ENCODE measurements around the gene SETD1A.

SETD1A gene

DNA sequence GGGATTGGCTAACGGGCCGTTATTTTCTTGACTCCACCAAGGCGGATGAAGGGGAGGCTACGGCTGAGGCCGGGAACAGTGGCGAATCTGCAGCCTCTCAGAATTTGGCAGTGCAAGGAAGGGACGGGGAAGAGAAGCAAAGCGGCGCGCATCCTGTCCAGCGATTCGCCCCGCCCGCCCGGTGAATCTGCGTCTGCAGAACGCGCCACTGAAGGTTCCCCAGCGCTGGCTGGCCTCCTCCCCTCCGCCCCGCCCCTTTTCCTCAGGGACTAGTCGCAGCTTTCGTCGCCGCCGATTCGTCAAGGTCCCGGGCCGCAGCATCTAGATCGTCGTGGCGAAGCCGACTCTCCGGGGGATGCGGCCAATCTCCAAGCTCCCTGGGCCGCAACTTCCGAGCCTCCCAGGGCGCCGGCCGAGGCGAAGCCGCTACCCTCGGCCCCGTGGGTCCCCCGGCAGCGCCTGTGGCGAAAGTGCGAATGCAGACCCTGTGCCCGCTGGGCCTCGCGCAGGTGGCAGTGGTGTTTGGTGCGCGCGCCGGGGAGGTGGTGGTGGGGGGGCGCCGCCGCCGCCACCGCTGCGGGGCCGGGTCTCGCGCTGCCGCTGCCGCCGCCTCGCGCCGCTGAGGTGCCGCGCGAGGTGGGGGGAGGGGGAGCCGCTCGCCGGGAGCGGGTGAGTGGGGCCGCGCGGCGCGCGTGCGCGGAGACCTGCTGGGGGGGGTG, at the start of gene SETD1A:
Gene SETD1A (plus strand): TSS at position 299 of the 719 bp plus-strand sequence. CDS start 978 bp downstream, outside the sequence.
- peak; percentile 89 to 97 (median 95) for DNase-seq (ENCODE audit: low read depth in 2 of 3, low spot score in 2 of 3)

DNA sequence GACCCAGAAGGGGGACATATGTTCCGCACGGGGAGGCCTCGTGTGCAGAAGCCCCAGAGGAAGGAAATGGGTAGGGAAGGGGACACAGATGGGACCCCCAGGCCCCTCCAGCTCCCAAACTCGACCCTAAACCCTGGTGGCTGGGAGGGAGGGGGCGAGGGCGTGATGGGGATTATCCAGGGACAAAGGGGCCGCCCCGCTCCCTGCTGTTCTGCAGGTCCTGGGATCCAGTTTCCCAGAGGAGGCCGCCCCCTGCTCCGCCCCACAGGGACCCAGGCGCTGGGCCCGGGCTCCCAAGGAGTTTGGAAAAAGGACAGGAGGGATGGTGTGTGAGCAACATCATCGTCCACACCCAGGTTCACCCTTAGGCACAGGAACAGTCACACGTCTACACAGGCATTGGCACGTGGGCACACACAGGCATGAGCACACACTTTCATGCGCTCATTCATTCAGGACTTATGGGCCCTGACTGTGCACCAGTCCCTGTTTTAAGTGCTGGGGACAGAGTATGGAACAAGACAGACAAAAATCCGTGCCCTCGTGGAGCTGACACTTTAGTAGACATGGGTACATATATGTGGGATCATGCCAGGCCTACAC, 47.0 kb upstream of the SETD1A start:
- no peak for DNase-seq (ENCODE audit: low read depth in 2 of 3, low spot score in 2 of 3)

DNA sequence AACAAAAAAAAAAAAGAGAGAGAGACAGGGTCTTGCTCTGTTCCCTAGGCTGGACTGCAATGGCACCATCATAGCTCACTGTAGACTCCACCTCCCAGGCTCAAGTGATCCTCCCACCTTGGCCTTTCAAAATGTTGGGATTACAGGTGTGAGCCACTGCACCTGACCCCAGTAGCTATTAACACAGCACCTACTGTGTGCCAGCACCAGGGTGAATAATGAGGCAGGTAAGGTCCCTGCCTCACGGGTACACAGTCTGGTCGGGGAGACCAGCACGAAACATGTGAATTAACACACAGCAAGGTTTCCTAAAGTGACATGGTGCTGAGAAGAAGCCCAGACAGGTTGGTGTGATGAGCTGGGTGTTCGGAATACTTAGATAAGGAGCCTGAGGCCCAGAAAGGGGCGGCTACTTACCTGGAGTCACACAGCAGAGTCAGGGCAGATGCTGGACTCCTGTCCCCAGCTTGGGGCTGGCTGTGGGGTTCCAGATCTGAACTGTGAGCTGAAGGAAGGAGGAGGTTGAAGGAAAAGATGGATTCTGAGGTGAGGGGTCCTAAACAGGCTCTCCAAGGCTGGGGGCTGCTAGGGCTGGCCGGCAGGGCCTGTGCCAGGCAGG, 44.7 kb upstream of the SETD1A start:
- DNase-seq (ENCODE audit: low read depth in 2 of 3, low spot score in 2 of 3) = no peak

DNA sequence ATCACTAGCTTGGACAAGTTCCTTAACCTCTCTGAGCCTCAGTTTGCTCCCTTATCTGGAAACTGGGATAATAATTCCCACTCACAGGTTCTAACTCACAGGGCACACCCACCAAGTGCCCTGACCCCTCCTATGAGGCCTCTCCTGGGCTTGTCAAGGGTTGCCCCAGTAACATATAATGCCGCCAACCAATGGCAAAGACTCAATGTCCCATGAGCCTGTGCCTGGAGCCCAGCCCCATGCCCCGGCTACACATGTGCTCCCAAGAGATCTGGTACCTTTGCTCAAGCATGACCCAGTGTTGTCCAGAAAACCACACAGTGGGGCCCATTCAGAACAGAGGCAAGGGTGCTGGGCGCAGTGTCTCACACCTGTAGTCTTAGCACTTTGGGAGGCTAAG, 42.7 kb upstream of the SETD1A start:
- no peak for DNase-seq (ENCODE audit: low read depth in 2 of 3, low spot score in 2 of 3)

DNA sequence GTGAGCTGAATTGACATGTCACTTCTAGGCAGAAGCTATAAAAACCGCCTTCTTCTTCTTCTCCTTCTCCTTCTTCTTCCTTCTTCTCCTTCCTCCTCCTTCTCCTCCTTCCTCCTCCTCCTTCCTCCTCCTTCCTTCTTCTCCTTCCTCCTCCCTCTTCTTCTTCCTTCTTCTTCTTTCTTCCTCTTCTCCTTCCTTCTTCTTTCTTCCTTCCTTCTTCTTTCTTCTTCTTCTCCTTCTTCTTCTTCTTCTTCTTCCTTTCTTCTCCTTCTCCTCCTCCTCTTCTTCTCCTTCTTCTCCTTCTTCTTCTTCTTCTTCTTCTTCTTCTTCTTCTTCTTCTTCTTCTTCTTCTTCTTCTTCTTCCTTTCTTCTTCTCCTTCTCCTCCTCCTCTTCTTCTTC, 38.9 kb upstream of the SETD1A start:
- DNase-seq (ENCODE audit: low read depth in 2 of 3, low spot score in 2 of 3) = no peak

DNA sequence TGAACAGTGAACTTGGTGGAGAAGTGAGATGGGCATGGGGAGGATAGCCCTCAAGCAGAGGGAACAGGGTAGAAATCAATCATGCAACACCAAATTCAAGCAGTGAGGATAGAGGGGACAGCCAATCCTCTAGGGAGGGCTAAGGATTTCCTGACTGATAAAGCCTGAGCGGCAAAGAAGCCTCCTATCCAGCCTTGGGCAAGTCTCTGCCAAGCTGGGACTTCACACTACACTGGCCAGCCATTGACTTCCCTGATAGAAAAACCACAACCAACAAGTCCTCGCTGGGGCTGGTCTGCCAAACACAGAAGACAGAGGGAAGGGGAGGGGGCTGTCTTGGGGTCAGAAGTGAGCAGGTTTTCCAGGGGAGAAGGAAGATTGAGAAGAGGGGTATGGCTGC, 36.7 kb upstream of the SETD1A start:
- no peak for DNase-seq (ENCODE audit: low read depth in 2 of 3, low spot score in 2 of 3)

DNA sequence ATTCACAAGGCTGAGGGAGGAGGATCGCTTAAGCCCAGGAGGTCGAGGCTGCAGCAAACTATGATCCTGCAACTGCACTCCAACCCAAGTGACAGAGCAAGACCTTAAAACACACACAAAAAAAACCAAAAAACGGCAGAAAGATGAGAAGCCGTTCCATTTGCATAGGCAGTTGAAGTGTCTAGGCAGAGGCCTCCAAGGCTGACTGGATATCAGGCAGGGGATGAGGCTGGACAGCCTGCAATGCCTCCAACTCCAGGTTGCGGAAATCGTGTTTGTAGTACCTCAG, 36.2 kb upstream of the SETD1A start:
- no peak for DNase-seq (ENCODE audit: low read depth in 2 of 3, low spot score in 2 of 3)

DNA sequence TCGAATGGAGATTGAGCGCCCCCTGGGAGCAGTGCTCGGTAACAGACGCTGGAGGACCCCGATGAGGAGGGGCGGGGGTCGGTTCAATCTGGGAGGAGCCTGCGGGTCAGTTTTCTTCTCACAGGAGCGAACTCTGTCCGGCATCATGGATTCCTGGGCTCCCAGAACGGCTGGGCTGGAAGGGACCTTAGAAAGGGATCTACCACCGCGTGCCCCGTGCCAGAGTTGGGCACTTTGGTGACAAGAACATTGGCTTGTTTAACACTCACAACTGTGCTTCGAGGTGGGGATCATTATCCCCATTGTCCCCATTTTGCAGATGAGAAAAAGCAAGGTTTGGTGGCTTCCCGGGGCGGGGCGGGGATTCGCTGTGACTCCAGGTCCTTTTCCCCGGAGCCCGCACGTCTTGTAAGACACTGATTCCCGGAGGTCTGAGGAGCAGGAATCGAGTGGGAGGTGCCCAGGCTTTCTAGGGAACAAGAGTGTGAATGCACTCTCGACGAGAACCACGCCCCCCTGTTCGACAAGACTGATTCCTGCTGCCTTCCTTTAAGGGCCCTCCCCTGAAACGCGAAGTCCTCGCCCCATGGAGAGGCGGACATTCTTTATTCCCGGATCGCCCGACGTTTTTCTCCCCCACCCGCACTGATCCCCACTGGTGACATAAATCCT, 35.7 kb upstream of the SETD1A start:
- peak; percentile 64 to 73 (median 71) for DNase-seq (ENCODE audit: low read depth in 2 of 3, low spot score in 2 of 3)

DNA sequence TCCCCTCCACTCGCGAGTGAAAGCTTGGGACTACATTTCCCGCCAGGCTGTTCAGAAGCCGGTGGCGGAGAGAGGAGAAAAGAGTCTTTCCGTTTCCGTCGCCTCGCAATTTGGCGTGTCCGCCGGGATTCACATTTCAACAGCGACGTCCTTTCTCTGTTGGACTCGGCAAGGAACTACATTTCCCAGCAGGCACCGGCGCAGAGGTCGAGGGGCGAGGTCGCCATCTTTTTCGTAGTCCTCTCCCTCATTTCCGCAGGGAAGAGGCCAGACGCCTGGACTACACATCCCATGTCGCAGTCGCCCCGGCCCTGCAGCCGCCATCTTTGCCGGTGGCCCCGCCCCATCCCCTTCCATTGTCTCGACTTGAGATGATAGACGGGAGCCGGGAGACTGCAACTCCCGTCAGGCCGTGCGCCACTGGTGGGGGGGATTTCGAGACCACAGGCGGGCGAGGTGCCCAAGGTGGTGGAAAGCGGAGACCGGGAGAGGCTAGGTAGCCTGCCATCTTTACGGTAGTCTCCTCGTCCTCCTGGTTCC, 35.1 kb upstream of the SETD1A start:
- DNase-seq (ENCODE audit: low read depth in 2 of 3, low spot score in 2 of 3) = peak; percentile 94 to 99 (median 94)

DNA sequence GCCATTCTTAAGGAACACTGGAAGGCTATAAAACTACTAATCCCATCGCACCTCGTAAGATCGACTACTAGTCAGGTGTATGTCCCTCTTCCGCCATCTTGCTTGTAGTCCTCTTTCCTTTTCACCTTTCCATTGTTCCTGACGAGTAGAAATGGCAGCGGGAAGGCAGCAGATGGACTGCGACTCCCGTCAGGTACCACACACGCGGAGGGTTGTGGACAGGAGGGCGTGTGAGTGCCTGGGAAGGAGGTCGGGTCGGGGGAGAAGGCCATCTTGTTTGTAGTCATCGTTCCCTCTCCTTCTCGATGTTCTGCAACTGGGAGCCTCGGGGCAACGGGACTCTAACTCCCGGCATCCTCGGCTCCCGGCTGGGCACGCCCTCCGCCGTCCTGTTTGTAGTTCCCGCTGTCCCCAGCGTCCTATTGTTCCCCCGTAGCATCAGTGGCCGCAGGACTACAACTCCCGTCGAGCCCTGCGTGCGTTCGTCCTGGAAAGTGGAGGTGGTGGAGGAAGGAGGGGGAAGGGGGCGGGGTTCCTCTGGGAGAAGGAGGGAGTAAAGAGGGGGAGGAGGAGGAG, 34.5 kb upstream of the SETD1A start:
- peak; percentile 83 to 87 (median 86) for DNase-seq (ENCODE audit: low read depth in 2 of 3, low spot score in 2 of 3)

DNA sequence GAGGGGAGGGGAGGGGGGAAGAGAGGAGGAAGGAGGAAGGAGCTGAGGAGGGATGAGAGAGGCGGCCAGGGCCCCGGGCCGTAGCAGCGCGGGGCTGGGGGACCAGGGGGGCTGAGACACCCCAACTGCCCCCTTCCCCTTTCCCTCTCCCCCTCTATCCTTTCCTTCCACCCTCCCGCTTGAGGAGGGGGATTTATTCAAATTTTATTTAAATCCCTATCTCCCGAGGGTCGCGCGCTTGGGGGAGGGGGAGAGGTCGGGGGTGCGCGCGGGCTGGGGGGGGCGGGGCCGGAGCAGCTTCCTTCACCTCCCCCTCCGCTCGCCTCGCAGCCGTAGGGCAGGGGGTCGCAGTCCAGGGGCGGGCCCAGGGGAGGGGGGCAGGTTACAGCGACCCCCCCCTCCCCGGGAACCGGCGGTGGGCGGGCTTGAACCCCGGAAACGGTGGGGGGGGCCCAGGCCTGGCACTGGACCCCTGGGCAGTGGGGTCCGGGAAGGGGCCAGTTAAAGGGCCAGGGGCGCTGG, 33.9 kb upstream of the SETD1A start, which contains the start of gene FBXL19:
Gene FBXL19 (plus strand): TSS at position 19 of the 522 bp plus-strand sequence. CDS start 2,183 bp downstream, outside the sequence.
- no peak for DNase-seq (ENCODE audit: low read depth in 2 of 3, low spot score in 2 of 3)

DNA sequence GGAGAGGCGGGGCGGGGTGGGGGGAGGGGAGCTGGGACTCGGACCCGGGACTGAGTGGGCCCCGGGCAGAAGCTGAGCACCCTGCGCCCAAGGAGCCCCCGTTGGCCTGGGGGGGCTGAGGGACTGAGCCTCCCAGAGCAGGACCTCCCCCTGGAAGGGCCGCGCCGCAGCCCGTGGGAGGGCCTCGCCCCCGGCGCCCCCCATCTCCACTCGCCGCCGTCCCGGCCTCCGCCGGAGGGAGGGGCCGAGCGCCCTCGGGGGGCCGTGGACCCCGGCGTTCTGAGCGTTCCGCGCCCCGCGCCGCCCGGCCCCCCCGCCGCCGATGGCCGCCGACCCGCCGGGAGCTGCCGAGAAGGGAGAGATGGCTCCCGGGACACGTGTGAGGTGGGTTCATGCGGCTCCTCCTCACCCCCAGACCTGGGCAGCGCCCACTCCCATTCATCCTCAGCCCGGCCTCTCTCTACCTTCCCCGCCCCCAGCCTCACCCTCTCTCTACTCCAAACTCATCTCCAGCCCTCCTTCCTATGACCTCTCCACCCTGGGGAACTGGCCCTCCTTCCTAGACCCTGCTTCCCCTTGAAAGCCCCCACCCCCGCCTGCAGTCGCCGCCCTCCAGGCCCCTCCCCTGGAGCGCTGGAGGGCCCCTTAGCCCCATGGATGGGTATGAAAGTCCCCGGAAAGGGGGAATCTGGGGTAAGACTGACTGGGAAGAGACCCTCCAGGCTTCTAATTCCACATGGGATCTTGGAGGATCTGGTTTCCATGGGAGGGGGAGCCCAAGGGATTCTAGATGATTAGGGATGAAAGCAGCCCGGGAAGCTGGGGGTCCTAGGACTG, 33.3 kb upstream of the SETD1A start:
- DNase-seq (ENCODE audit: low read depth in 2 of 3, low spot score in 2 of 3) = no peak

DNA sequence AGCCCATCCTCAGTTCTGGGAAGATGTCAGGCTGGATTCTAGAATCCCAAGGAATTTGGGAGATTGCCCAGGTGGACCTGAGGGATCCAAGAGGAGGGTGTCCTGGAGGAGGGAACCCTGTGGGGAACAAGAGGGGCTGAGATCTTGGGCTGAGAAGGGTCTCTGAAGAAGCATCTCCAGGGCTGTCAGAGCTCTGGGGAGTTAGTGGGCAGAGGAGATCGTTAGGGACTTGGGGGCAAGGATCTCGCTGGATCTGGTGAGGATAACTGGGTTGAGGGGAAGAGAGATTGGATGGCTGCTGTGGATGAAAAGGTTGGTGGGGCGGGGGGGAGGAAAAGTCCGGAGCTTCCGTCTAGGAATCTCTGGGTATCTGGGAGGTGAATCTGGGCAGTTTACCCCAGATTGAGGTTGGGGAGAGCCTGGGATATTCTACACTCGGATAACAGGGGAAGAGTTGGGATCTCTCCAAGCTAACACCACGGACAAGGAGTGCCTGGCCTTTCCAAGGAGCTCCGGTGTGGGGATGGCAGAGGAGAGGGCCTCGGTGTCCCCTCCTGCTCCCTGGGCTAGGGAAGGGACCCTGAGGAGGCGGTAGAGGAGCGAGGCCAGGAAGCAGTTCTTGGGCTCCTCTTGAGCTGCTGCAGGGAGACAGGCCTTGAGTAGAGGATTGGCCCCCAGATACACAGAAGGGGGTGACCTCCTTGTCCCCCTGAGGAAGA, 32.5 kb upstream of the SETD1A start:
- no peak for DNase-seq (ENCODE audit: low read depth in 2 of 3, low spot score in 2 of 3)

DNA sequence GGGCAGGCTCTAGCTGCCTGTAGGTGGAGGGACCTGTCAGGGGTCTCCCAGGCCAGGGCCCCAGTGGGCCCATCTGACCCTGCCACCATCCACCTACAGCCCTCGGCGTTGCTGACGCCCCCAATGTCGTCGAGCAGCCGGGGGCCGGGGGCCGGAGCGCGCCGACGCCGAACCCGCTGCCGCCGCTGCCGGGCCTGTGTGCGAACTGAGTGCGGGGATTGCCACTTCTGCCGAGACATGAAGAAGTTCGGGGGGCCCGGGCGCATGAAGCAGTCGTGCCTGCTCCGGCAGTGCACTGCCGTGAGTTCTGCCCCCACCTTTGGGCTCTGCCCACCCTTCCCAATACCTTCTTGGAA, 31.9 kb upstream of the SETD1A start:
- no peak for DNase-seq (ENCODE audit: low read depth in 2 of 3, low spot score in 2 of 3)

DNA sequence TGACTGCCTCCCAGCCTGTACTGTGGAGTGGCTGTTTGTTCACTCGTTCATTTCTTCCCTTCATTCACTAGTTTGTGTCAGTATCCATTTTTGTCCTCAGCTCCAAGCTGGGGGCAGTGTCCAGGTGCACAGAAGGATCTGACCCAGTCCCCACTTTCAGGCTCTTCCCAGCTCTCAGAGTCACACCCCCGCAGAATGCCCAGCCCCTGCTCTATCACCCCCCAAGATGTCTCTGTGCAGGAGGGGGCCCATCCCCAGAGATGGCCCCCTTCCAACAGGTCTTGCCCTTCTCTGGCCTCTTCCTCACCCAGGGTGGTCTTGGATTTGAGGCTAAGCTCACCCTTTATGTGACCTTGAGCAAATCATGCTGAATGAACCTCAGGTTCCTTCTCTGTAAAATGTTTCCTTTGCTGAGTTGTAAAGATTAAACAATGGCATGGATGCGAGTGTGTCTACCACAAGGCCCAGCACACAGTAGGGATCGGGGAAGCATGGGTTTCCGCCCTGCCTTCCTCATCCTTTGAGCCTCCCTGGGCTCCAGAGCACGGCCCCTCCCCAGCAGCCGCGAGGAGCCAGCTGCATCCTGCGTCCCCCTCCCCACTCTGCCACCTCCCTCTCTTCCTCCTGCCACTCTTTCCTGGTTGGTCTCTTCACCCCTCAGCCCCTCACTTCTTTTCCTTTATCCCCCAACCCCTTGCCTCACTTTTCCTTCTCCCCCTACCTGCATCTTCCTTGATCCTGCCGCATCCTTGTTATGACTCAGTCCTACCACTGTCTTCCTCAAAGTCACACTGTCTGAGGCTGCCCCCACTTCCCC, 31.4 kb upstream of the SETD1A start:
- no peak for DNase-seq (ENCODE audit: low read depth in 2 of 3, low spot score in 2 of 3)

DNA sequence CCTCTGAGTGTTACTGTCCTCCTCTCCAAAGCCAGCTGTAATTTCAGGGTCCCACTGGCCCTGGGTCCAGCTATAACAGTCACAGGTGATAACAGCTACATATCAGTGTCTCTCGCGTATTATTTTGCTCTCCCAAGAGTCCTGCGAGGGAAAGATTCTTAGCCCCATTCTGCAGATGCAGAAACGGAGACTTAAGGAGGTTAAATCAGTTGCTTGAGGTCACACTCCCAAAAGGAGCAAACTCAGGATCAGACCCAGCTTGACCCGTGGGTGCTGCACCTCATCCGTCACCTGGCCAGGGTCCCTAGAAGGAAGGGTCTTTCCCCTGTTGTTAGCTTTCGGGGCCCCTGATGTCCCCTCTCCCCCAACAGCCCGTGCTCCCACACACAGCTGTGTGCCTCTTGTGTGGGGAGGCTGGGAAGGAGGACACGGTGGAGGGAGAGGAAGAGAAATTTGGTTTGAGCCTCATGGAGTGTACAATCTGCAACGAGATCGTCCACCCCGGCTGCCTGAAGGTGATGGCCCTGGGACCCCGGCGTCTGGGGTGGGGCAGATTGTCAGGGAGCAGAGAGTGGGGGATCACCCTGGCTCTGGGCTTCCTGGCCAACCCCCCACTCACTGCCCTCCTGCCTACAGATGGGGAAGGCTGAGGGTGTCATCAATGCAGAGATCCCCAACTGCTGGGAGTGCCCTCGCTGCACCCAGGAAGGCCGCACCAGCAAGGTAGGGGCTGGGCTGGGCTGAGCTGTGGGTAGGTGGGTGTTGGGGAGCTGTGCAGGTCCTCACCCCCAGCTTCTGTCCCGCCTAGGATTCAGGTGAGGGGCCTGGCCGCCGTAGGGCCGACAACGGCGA, 30.4 kb upstream of the SETD1A start:
- DNase-seq (ENCODE audit: low read depth in 2 of 3, low spot score in 2 of 3) = no peak

DNA sequence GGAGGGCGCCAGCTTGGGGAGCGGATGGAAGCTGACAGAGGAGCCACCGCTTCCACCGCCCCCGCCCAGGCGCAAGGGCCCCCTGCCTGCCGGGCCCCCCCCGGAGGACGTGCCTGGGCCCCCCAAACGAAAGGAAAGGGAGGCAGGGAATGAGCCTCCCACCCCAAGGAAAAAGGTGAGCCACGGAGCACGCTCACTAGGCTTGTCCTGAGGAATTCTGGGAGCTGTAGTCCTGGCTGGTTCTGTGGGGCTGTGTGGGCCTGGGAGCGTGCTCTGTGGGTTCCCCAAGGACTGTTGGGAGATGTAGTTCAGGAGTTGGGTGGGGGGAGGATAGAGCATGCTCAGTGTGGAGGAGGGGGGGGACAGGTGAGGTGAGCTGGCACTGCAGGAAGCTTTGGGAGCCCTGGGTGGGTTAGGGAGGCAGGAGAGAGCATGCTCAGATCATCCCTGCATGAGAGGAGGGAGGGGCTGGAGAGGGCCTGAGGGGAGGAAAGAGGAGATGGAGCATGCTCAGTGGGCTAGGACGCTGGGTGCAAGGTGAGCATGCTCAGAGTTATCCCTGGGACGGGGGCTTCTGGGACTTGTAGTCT, 29.7 kb upstream of the SETD1A start:
- DNase-seq (ENCODE audit: low read depth in 2 of 3, low spot score in 2 of 3) = no peak

DNA sequence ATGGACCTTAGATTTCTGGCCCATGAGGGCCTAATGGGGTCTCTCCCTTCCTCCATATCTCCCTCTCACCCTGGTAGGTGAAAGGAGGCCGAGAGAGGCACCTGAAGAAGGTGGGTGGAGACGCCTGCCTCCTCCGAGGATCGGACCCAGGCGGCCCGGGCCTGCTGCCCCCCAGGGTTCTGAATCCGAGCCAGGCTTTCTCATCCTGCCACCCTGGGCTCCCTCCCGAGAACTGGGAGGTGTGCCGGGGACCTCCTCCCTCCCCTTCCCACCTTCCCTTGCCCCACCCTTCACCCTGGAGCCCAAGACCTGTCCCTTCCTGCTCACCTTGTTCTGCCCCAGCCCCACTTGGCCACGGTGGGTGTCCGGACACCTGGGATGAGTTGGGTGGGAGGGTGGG, 29.2 kb upstream of the SETD1A start:
- DNase-seq (ENCODE audit: low read depth in 2 of 3, low spot score in 2 of 3) = no peak

All from activated CD8-positive, alpha-beta memory T cell treated with anti-CD3 and anti-CD28 coated beads for 48 hours (primary cell).